Tibial nerve (tissue), 3 donors: ENCODE results near the gene MOB3A.

ENCODE experiments used
- POLR2A ChIP-seq, 2 donors: fragments of 450-650 bp; IDR thresholded peaks; one replicate each; pipeline ENCODE4 v1.6.1; 2017; ENCODE audit warnings: antibody characterized with exemption in 2 of 2, mild to moderate bottlenecking in 2 of 2, moderate library complexity in 2 of 2
- TF ChIP-seq, protein P1 (sequence below), 5 experiments: fragments of 200-600 bp in 3 of 5; fragments of 450-650 bp in 2 of 5; sonication (generic) in 3 of 5; IDR thresholded peaks; one replicate each; pipeline ENCODE4 v1.5.1; 2016 to 2019; ENCODE audit warnings: antibody characterized with exemption in 5 of 5, mild to moderate bottlenecking in 3 of 5, moderate library complexity in 2 of 5

DNA sequence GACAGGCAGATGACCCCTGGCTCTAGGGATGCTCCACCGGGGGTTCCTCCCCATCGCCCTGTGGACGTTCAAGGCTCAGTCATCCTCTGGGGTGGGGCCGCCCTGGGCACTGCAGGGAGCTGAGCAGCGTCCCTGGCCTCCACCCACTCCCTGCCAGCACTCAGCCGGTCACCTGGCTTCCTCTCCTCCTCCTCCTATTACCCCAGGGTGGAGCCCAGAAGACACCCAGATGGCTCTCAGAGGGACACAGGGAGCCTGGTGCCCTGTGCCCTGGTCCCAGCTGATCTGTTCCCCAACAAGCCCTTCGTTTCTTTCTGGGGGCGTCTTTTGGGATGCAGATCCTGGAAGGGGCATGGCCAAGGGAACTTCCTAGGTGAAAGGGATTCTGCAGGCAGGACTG is 41.4 kb downstream of the MOB3A start:
- TF ChIP-seq, protein P1, sequence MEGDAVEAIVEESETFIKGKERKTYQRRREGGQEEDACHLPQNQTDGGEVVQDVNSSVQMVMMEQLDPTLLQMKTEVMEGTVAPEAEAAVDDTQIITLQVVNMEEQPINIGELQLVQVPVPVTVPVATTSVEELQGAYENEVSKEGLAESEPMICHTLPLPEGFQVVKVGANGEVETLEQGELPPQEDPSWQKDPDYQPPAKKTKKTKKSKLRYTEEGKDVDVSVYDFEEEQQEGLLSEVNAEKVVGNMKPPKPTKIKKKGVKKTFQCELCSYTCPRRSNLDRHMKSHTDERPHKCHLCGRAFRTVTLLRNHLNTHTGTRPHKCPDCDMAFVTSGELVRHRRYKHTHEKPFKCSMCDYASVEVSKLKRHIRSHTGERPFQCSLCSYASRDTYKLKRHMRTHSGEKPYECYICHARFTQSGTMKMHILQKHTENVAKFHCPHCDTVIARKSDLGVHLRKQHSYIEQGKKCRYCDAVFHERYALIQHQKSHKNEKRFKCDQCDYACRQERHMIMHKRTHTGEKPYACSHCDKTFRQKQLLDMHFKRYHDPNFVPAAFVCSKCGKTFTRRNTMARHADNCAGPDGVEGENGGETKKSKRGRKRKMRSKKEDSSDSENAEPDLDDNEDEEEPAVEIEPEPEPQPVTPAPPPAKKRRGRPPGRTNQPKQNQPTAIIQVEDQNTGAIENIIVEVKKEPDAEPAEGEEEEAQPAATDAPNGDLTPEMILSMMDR (IDR thresholded peaks at IDR 0.05) = no peak
- TF ChIP-seq POLR2A (IDR thresholded peaks at IDR 0.05) = peak in 1 of 2 donors; percentile 9
